ENCODE data around the gene TSPAN10. TPM values are rescaled to one million over a fixed set of nuclear protein-coding genes. Genes with fewer than 3 reads are reported as not detected.
"Not testable (repeated sequence)": the region's sequence is repeated elsewhere in the genome, so short reads cannot be mapped to it uniquely, and the experiment has no call there.

Gene TSPAN10
- total RNA-seq, 1 donor: 4.5 TPM

DNA sequence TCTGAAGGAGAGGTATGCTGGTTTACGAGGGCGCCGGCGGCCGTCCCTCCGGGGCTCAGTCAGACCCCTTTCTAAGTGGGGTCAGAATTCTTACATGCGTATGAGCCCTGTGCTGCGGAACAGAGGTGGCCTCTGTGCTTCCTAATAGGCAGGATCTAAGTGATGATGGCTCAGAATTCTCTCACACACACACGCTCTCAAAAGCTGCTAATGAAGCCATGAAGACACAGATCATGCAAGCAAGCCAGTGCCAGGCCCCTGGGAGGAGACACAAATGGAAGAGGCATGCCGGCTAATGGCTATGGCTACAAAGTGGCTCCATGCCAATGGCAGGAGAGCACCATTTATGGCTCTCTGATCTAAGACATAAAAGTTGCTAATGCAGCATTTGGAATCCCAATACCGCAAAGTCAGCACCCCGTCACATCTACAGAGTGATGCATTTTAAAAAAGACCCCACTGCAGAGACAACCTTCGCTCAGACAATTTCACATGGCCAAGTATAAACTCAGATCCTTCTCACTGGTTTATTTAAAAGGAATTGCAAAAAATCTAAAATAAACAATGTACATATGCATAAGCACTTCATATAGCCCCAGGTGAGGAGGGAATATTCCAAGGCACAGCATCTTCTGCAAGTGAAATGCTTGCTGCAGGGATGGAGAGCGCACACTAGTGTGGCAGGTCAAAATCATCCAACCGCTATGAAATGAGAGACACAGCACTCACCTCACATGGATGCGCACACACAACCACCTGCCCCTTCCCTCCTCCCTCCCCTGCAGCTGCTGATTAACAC is 24.6 kb upstream of the TSPAN10 start:
- TF ChIP-seq, protein P1, sequence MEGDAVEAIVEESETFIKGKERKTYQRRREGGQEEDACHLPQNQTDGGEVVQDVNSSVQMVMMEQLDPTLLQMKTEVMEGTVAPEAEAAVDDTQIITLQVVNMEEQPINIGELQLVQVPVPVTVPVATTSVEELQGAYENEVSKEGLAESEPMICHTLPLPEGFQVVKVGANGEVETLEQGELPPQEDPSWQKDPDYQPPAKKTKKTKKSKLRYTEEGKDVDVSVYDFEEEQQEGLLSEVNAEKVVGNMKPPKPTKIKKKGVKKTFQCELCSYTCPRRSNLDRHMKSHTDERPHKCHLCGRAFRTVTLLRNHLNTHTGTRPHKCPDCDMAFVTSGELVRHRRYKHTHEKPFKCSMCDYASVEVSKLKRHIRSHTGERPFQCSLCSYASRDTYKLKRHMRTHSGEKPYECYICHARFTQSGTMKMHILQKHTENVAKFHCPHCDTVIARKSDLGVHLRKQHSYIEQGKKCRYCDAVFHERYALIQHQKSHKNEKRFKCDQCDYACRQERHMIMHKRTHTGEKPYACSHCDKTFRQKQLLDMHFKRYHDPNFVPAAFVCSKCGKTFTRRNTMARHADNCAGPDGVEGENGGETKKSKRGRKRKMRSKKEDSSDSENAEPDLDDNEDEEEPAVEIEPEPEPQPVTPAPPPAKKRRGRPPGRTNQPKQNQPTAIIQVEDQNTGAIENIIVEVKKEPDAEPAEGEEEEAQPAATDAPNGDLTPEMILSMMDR (IDR thresholded peaks at IDR 0.05; ENCODE audit: insufficient read depth, low read length): no peak
- no peak for DNase-seq (ENCODE audit: low read depth)
- no peak overlapping the region for H3K4me3 ChIP-seq (ENCODE audit: low read depth, low read length)

DNA sequence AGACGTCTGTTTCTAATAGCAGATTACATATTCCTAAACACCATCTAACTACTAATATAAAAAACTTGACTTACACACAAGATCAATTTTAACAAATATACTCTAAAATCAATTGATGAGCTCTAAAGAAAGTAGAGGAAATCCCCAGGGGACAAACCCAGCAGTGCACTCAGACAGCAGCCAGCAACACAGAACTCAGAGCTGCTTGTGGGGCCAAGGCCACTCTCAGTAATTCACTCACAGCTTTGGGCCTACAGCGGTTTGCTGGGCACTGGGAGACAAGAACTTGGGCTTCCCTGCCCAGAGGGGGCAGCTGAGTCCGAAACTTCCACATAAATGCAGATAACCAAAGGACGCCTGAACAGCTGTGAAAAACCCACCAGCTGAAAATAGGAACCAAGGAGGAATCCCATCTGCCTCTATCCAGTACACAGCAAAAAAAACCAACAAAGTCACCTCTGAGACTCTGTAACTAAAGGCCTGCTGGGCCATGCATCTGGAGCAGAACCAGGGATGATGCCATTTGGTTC is 21.5 kb upstream of the TSPAN10 start:
- TF ChIP-seq, protein P1 (IDR thresholded peaks at IDR 0.05; ENCODE audit: insufficient read depth, low read length): no peak
- H3K4me3 ChIP-seq (ENCODE audit: low read depth, low read length): no peak overlapping the region
- DNase-seq (ENCODE audit: low read depth): no peak

DNA sequence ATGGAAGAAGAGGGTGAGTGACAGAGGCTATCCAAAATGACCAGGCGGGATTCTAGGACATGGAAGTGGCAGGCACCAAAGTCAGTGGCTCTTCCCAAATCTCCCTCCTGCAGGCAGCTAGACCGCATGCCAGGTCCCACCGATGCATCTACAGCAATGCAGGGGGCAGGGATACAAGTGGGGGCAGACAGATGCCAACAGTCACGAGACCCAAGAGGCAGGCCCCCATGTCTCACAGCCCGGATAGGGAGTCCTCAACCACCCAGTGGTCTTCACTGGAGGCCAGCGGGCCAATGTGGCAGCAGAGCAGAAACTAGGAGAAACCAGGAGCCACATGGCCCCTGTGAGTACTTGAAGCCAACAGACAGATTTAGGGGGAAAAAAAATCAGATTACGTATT is 20.1 kb upstream of the TSPAN10 start:
- no peak overlapping the region for H3K4me3 ChIP-seq (ENCODE audit: low read depth, low read length)
- no peak for DNase-seq (ENCODE audit: low read depth)
- TF ChIP-seq, protein P1 (IDR thresholded peaks at IDR 0.05; ENCODE audit: insufficient read depth, low read length): no peak

DNA sequence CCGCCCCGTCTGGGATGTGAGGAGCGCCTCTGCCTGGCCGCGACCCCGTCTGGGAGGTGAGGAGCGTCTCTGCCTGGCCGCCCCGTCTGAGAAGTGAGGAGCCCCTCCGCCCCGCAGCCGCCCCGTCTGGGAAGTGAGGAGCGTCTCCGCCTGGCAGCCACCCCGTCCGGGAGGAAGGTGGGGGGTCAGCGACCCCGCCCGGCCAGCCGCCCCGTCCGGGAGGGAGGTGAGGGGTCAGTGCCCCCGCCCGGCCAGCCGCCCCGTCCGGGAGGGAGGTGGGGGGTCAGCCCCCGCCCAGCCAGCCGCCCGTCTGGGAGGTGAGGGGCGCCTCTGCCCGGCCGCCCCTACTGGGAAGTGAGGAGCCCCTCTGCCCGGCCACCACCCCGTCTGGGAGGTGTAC is 18.7 kb upstream of the TSPAN10 start:
- DNase-seq (ENCODE audit: low read depth); H3K4me3 ChIP-seq (ENCODE audit: low read depth, low read length): not testable (repeated sequence)

DNA sequence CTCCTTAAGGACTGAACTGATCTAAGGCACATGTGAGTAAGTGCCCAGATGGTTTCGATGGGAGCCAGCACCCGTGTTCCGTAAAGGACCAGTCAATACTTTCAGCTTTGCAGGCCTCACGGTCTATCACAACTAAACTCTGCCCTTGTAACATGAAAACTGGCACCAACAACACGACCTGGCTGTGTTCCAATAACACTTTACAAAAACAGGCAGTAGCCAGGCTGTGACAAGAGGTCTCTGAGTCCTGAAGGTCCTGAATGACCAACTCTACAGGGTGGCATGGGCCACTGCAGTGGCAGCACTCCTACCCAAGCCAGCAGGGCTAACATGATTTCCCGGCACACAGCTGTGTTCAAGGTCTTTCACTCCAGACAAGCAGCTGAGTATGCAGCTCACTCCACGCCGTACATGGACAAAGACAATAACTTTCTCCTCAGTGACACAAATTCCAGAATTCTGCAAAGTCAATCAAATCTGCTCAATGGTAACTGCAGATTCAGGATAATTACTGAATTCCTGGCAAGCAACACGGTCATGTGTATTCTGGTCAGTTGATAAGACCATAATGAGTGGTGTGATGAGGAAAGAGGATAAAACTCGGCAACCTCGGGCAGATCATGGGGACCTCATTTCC is 15.4 kb upstream of the TSPAN10 start:
- DNase-seq (ENCODE audit: low read depth): no peak
- TF ChIP-seq, protein P1 (IDR thresholded peaks at IDR 0.05; ENCODE audit: insufficient read depth, low read length): no peak
- H3K4me3 ChIP-seq (ENCODE audit: low read depth, low read length): no peak overlapping the region

DNA sequence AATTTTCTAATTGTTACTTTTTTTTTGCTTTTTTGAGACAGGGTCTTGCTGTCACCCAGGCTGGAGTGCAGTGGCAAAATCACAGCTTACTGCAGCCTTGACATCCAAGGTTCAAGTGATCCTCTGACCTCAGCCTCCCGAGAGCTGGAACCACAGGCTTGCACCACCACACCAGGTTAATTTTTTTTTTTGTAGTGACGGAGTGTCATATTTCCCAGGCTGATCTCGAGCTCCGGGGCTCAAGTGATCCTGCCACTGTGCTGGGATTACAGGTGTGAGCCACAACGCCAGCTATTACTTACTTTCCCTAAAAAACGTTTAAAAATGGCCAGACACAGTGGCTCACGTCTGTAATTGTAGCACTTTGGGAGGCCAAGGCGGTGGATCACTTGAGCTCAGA is 6.7 kb upstream of the TSPAN10 start:
- no peak overlapping the region for H3K4me3 ChIP-seq (ENCODE audit: low read depth, low read length)
- TF ChIP-seq, protein P1 (IDR thresholded peaks at IDR 0.05; ENCODE audit: insufficient read depth, low read length): no peak

DNA sequence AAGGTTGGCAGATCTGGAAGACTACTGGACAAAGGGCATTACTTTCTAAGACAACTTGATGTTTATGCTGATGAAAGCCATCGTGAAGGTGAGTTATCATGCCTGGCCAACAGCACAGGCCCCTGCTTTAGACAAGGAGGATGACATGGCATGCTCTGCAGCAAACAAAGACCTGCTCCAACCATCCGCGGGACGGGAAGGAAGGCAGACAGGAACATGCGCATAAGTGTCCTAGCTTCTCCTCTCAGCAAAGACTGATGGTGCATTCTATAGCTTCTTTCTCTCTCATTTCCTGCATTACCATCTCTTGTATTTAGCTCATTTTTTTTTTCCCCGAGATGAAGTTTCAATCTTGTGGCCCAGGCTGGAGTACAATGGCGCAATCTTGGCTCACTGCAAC is 5.5 kb upstream of the TSPAN10 start:
- TF ChIP-seq, protein P1 (IDR thresholded peaks at IDR 0.05; ENCODE audit: insufficient read depth, low read length): no peak
- no peak overlapping the region for H3K4me3 ChIP-seq (ENCODE audit: low read depth, low read length)

More for the DNA sequence above, 6.7 kb upstream of the TSPAN10 start:
- no peak for DNase-seq (ENCODE audit: low read depth)

More for the DNA sequence above, 5.5 kb upstream of the TSPAN10 start:
- no peak for DNase-seq (ENCODE audit: low read depth)
